Kidney (tissue), 14 donors: Measurements from ENCODE around the gene JAZF1. TPM values are rescaled to one million over a fixed set of nuclear protein-coding genes. Genes with fewer than 3 reads are reported as not detected.
A peak's percentile ranks its signal among the peaks of the same experiment; 100 is the strongest.

Source experiments
- DNase-seq, 5 donors: peaks; one replicate each; pipeline ENCODE4 v3.0.0-alpha.2; 2013 to 2020
- FAIRE-seq: peaks from 2 replicates; lab custom pipeline; 2012; peaks lifted over from hg19 to GRCh38; lab: Jason Lieb, UNC
- H3K27ac ChIP-seq, 2 donors: one replicate each; pipeline ENCODE4 v1.7.0; 2013; ENCODE audit warnings: low read depth in 2 of 2, low read length in 2 of 2, inconsistent platforms in 1 of 2
- H3K27me3 ChIP-seq: one replicate; pipeline ENCODE4 v1.7.1; 2013; ENCODE audit warnings: low read length, inconsistent platforms; ENCODE audit not compliant: control insufficient read depth, insufficient read depth
- H3K36me3 ChIP-seq, 3 donors: one replicate each; pipeline versions ENCODE4 v1.7.0 to v1.7.1; 2013; ENCODE audit warnings: low read length in 3 of 3, control low read depth in 1 of 3, inconsistent platforms in 1 of 3; ENCODE audit not compliant: insufficient read depth in 3 of 3, control insufficient read depth in 2 of 3
- H3K4me1 ChIP-seq, 3 donors: one replicate each; pipeline versions ENCODE4 v1.7.0 to v1.7.1; 2013; ENCODE audit warnings: low read length in 3 of 3, inconsistent platforms in 1 of 3, low read depth in 1 of 3; ENCODE audit not compliant: control insufficient read depth in 2 of 3, insufficient read depth in 2 of 3
- H3K4me3 ChIP-seq, 3 donors: one replicate each; pipeline versions ENCODE4 v1.7.0 to v1.8.1; 2013; ENCODE audit warnings: low read length in 3 of 3, control low read depth in 1 of 3, inconsistent platforms in 1 of 3
- H3K9ac ChIP-seq, 3 donors: one replicate each; pipeline versions ENCODE4 v1.7.0 to v1.7.1; 2013; ENCODE audit warnings: low read length in 3 of 3, control low read depth in 1 of 3, inconsistent platforms in 1 of 3
- H3K9me3 ChIP-seq, 3 donors: one replicate each; pipeline versions ENCODE4 v1.7.0 to v1.7.1; 2013; ENCODE audit warnings: low read length in 3 of 3, control low read depth in 1 of 3, inconsistent platforms in 1 of 3; ENCODE audit not compliant: control insufficient read depth in 2 of 3, insufficient read depth in 1 of 3
- CTCF ChIP-seq: IDR thresholded peaks from 3 replicates; pipeline ENCODE4 v1.5.1; 2012; ENCODE audit warnings: mild to moderate bottlenecking, moderate library complexity, borderline replicate concordance; ENCODE audit not compliant: insufficient read depth; ENCODE audit errors: extremely low read depth
- intact Hi-C: fragments of 100-400 bp; cut with DNase I; formaldehyde crosslinking; loops from one replicate; pipeline ENCODE4 v1.11.1; 2022
- polyA plus RNA-seq: library from polyadenylated mRNA; stranded (reverse); fragments of 350-450 nt; fragmentation: Illumina TruSeq; extraction: RNeasy Lipid Tissue Mini Kit (QIAGEN cat#74804); gene quantifications from one replicate; pipeline ENCODE4 v1.2.3, GENCODE V29; 2014; ENCODE audit warnings: low read depth, low replicate concordance; ENCODE audit not compliant: insufficient read depth
- total RNA-seq: library from RNA; stranded (reverse); fragmentation: NEBNext Ultra II Directional; extraction: Animal tissue kit (Norgen Biotek cat#: 25700); gene quantifications from one replicate; pipeline ENCODE4 v1.2.1, GENCODE V29; 2021
- donor health status: control.
- donor health status: control.
- donor health status: control.
- donor health status: control.
- donor health status: control.
- donor health status: DM: yes; HTN: yes; CAD: no.
- donor health status: Normal renal cell carcinoma (clear cell type).

Gene JAZF1
- total and polyA plus RNA-seq, 2 donors from 2014 or later = 5.7 to 13.1 TPM

- no peaks in the 10 kb centered on the region for H3K36me3 ChIP-seq
- no peak for DNase-seq
- H3K9me3 ChIP-seq = no peaks in the 10 kb centered on the region
- no peak for TF ChIP-seq CTCF
- H3K27ac ChIP-seq = no peak overlapping the region
- H3K9ac ChIP-seq = no peak overlapping the region
- no peak for FAIRE-seq
- no peaks in the 10 kb centered on the region for H3K27me3 ChIP-seq
- intact Hi-C loops = no loop called here
- H3K4me3 ChIP-seq = no peak overlapping the region
- no peaks in the 10 kb centered on the region for H3K4me1 ChIP-seq
These were observed 96.3 kb downstream of the JAZF1 start for GRCh38 chr7:28083998-28084985.

GRCh38 chr7:28083164-28083997 is 97.2 kb downstream of the JAZF1 start:
- FAIRE-seq (no peak), DNase-seq (peak in 1 of 5 donors; percentile 58)
- H3K27me3 ChIP-seq = no peaks in the 10 kb centered on the region
- H3K36me3 ChIP-seq = no peaks in the 10 kb centered on the region
- TF ChIP-seq CTCF = no peak
- no peak overlapping the region for H3K27ac ChIP-seq
- no peak overlapping the region for H3K9ac ChIP-seq
- no peak overlapping the region for H3K4me3 ChIP-seq
- intact Hi-C loops = no loop called here
- no peaks in the 10 kb centered on the region for H3K9me3 ChIP-seq
- no peaks in the 10 kb centered on the region for H3K4me1 ChIP-seq

GRCh38 chr7:28082071-28082470 is 98.5 kb downstream of the JAZF1 start:
- H3K9me3 ChIP-seq = no peaks in the 10 kb centered on the region
- H3K4me3 ChIP-seq = no peak overlapping the region
- FAIRE-seq = no peak
- intact Hi-C loops = no loop called here
- H3K9ac ChIP-seq = no peak overlapping the region
- no peak for TF ChIP-seq CTCF
- H3K27me3 ChIP-seq = no peaks in the 10 kb centered on the region
- no peak for DNase-seq
- H3K4me1 ChIP-seq = no peaks in the 10 kb centered on the region
- H3K27ac ChIP-seq = no peak overlapping the region
- no peaks in the 10 kb centered on the region for H3K36me3 ChIP-seq
